Uterus (tissue), 4 donors: ENCODE data around the gene GNA12. TPM values are rescaled to one million over a fixed set of nuclear protein-coding genes. Genes with fewer than 3 reads are reported as not detected.
A peak's percentile ranks its signal among the peaks of the same experiment; 100 is the strongest.

ENCODE experiments used
- DNase-seq, 2 donors: peaks; one replicate each; pipeline ENCODE4 v3.0.0-alpha.2; 2019 to 2020
- H3K27ac ChIP-seq, 2 donors: fragments of 200-600 bp; sonication (generic); 1 replicate in 1 of 2; 2 replicates in 1 of 2; pipeline ENCODE4 v1.5.1; 2016 to 2018
- H3K27me3 ChIP-seq, 2 donors: fragments of 200-600 bp; sonication (generic); one replicate each; pipeline ENCODE4 v1.5.1; 2018 to 2019; ENCODE audit warnings: control low read depth in 1 of 2
- H3K36me3 ChIP-seq, 2 donors: fragments of 200-600 bp; sonication (generic); one replicate each; pipeline ENCODE4 v1.5.1; 2019; ENCODE audit warnings: control low read depth in 1 of 2
- H3K4me1 ChIP-seq, 2 donors: fragments of 200-600 bp; sonication (generic); one replicate each; pipeline ENCODE4 v1.5.1; 2018 to 2019; ENCODE audit warnings: control low read depth in 1 of 2
- H3K4me3 ChIP-seq, 2 donors: fragments of 200-600 bp; sonication (generic); 1 replicate in 1 of 2; 2 replicates in 1 of 2; pipeline ENCODE4 v1.5.1; 2018 to 2019; ENCODE audit warnings: mild to moderate bottlenecking in 1 of 2
- H3K9me3 ChIP-seq, 2 donors: fragments of 200-600 bp; sonication (generic); one replicate each; pipeline ENCODE4 v1.5.1; 2019; ENCODE audit warnings: control low read depth in 1 of 2
- POLR2A ChIP-seq, 2 donors: fragments of 450-650 bp; IDR thresholded peaks; one replicate each; pipeline ENCODE4 v1.6.1; 2016; ENCODE audit warnings: antibody characterized with exemption in 2 of 2, mild to moderate bottlenecking in 1 of 2, moderate library complexity in 1 of 2
- intact Hi-C: fragments of 100-400 bp; cut with DNase I; formaldehyde crosslinking; loops from one replicate; pipeline ENCODE4 v1.15.1; 2023; ENCODE audit warnings: low total_unique reads
- total RNA-seq, 4 donors: library from RNA; depleted of rRNA in 3 of 4; stranded (reverse); fragments of >200 nt in 3 of 4; gene quantifications; one replicate each; pipeline versions ENCODE4 v1.1.0 to v1.2.4, GENCODE V29; 2014 to 2023
- TF ChIP-seq, protein P1 (sequence below), 4 experiments: fragments of 200-600 bp in 2 of 4; fragments of 450-650 bp in 2 of 4; sonication (generic) in 2 of 4; IDR thresholded peaks; one replicate each; pipeline ENCODE4 v1.5.1; 2016 to 2019; ENCODE audit warnings: antibody characterized with exemption in 4 of 4, mild to moderate bottlenecking in 2 of 4, moderate library complexity in 1 of 4
- donor health status: DM: yes; HTN: yes; CAD: no.

Gene GNA12
- total RNA-seq, 4 donors from 2014 or later: 20.5 to 109 (median 50.3) TPM

DNA sequence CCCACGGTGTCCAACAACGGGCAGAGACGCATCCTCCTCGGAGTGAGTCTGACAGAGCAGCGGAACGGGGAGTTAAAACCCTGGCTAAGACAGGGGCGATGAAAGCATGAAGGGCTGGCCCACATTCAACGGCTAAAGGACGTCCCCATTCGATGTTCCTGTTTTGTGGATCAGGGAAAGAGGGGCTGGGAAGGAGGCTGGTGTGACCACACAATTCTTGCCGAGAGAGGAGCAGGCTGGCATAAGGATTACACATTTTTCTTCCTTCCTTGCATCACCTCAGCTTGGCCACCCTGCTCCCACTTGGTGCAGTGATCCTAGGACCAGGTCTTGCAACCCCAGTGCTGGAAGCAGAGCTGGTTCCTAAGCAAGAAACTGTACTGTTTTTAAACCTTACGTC lies 67.7 kb downstream of the GNA12 start:
- no peak for DNase-seq
- intact Hi-C loops: no loop called here
- TF ChIP-seq POLR2A (IDR thresholded peaks at IDR 0.05): no peak
- TF ChIP-seq, protein P1, sequence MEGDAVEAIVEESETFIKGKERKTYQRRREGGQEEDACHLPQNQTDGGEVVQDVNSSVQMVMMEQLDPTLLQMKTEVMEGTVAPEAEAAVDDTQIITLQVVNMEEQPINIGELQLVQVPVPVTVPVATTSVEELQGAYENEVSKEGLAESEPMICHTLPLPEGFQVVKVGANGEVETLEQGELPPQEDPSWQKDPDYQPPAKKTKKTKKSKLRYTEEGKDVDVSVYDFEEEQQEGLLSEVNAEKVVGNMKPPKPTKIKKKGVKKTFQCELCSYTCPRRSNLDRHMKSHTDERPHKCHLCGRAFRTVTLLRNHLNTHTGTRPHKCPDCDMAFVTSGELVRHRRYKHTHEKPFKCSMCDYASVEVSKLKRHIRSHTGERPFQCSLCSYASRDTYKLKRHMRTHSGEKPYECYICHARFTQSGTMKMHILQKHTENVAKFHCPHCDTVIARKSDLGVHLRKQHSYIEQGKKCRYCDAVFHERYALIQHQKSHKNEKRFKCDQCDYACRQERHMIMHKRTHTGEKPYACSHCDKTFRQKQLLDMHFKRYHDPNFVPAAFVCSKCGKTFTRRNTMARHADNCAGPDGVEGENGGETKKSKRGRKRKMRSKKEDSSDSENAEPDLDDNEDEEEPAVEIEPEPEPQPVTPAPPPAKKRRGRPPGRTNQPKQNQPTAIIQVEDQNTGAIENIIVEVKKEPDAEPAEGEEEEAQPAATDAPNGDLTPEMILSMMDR (IDR thresholded peaks at IDR 0.05): no peak
- Histone ChIP-seq H3K36me3 (no peaks in the 10 kb centered on the region), H3K27ac (peak overlapping the region in 1 of 2 donors; percentile 13), H3K27me3 (no peaks in the 10 kb centered on the region), H3K9me3 (no peaks in the 10 kb centered on the region), H3K4me3 (no peak overlapping the region), H3K4me1 (peaks cover 0 to 6% of the 10 kb centered on the region in 2 donors)

DNA sequence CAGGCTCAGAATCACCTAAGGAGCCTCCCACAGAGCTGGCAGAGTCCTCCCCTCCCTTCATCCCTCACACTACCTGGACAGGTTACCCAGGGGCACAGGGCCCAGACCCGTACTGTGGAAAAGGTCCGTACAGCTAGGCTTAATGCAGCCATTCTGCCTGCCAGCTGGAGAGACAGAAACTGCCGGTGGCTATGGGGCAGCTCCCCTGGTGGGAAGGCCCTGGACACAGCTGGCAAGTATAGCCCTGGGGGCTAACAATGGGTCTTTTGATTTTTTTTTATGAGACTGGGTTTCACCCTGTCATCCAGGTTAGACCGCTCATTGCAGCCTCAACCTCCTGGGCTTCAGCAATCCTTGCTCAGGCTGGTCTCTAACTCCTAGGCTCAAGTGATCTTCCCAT lies 68.3 kb downstream of the GNA12 start:
- DNase-seq: no peak
- Histone ChIP-seq H3K4me1 (peaks cover 0 to 6% of the 10 kb centered on the region in 2 donors), H3K27me3 (no peaks in the 10 kb centered on the region), H3K4me3 (no peak overlapping the region), H3K27ac (peak overlapping the region in 1 of 2 donors; percentile 13), H3K36me3 (no peaks in the 10 kb centered on the region), H3K9me3 (no peaks in the 10 kb centered on the region)
- intact Hi-C loops: no loop called here
- TF ChIP-seq, protein P1 (IDR thresholded peaks at IDR 0.05): no peak
- no peak for TF ChIP-seq POLR2A (IDR thresholded peaks at IDR 0.05)

DNA sequence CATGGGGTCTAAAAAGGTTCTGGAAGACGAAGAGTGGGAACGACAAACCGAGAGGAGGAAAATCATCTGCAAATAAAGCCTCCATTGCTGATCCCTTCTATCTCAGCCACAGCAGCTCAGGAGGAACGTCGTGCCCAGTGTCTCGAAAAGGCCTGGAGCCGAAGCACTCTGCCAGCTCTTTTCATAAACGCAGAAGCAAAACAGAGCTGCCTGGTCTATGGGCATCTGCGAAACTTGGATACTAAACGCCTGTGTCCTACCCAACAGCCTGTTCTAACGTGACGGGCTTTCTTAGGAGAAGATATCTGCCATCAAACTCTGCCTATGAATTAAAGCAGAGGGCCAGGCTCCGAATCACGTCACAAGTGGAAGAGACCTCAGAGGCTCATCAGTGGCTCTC lies 68.7 kb downstream of the GNA12 start:
- no peaks in the 10 kb centered on the region for H3K27me3 ChIP-seq
- TF ChIP-seq POLR2A (IDR thresholded peaks at IDR 0.05): no peak
- TF ChIP-seq, protein P1 (IDR thresholded peaks at IDR 0.05): no peak
- intact Hi-C loops: no loop called here
- no peak for DNase-seq
- H3K27ac ChIP-seq: no peak overlapping the region
- no peaks in the 10 kb centered on the region for H3K36me3 ChIP-seq
- peaks cover 0 to 6% of the 10 kb centered on the region in 2 donors for H3K4me1 ChIP-seq
- no peak overlapping the region for H3K4me3 ChIP-seq
- no peaks in the 10 kb centered on the region for H3K9me3 ChIP-seq

DNA sequence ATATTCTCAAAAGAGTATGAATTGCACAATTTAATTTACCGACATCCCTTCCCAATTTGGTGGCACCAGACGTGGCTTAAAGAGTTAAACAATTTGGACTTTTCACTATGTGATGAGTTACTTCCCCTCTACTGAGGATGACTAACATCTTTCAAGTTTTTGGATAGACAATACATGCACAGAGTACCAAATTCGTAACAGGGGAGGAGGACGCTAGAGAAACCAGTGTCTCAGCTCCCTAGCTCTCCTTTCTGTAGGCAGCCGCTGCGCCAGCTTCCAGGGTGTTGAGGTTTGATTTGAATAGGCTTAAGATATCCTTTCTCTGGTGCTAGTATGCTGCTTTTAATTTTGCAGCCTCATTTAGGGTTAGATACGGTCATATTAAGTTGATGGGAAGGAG lies 69.2 kb downstream of the GNA12 start:
- TF ChIP-seq, protein P1 (IDR thresholded peaks at IDR 0.05): no peak
- TF ChIP-seq POLR2A (IDR thresholded peaks at IDR 0.05): no peak
- Histone ChIP-seq H3K4me1 (peaks cover 0 to 6% of the 10 kb centered on the region in 2 donors), H3K27me3 (no peaks in the 10 kb centered on the region), H3K9me3 (no peaks in the 10 kb centered on the region), H3K27ac (no peak overlapping the region), H3K4me3 (no peak overlapping the region), H3K36me3 (no peaks in the 10 kb centered on the region)
- intact Hi-C loops: no loop called here
- no peak for DNase-seq

DNA sequence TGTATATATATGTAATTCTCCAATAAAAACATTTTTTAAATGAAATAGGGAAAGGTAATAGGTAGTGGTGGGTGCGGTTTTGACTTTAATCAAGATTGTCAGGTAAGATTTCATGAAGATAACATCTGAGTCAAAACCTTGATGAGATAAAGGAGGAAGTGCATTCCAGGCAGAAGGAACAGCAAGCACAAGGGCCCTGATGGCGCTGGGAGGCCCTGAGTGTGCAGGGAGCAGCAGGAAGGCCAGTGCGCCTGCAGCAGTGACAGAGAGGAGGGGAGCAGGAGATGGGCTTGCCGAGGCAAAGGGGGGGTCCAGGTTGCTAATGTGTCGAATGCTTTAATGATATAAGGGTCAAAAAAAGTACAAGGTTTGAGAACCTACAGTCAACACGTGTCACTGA lies 69.8 kb downstream of the GNA12 start:
- Histone ChIP-seq H3K27ac (no peak overlapping the region), H3K27me3 (no peaks in the 10 kb centered on the region), H3K4me1 (peaks cover 0 to 6% of the 10 kb centered on the region in 2 donors), H3K9me3 (no peaks in the 10 kb centered on the region), H3K36me3 (no peaks in the 10 kb centered on the region), H3K4me3 (no peak overlapping the region)
- TF ChIP-seq, protein P1 (IDR thresholded peaks at IDR 0.05): no peak
- DNase-seq: no peak
- intact Hi-C loops: no loop called here
